ENCODE data around the gene OR10G2.

The OR10G2 gene

GRCh38 chr14:21634840-21635239 lies at the start of gene OR10G2:
Gene OR10G2 (minus strand): TSS chr14:21634940. CDS start chr14:21634842, 98 bp downstream.
- H3K4me1 ChIP-seq (ENCODE audit: insufficient read depth, low read length) = no peaks in the 10 kb centered on the region
- H3K27me3 ChIP-seq (ENCODE audit: control insufficient read depth in 1 of 2, insufficient read depth in 2 of 2, low read length in 2 of 2) = no peaks in the 10 kb centered on the region
- no peak within 1 kb of the TSS for H3K27ac ChIP-seq (ENCODE audit: low read depth, low read length)

GRCh38 chr14:21680072-21680471 lies 45.3 kb upstream of the OR10G2 start:
- Histone ChIP-seq H3K27me3 (ENCODE audit: control insufficient read depth in 1 of 2, insufficient read depth in 2 of 2, low read length in 2 of 2) (no peaks in the 10 kb centered on the region), H3K4me1 (ENCODE audit: insufficient read depth, low read length) (no peaks in the 10 kb centered on the region), H3K4me3 (ENCODE audit: low read depth in 1 of 2, low read length in 2 of 2) (no peak overlapping the region), H3K36me3 (ENCODE audit: insufficient read depth, low read length) (no peaks in the 10 kb centered on the region), H3K9me3 (ENCODE audit: low read length) (no peaks in the 10 kb centered on the region), H3K9ac (ENCODE audit: low read length) (no peak overlapping the region), H3K27ac (ENCODE audit: low read depth, low read length) (no peak overlapping the region)

More at GRCh38 chr14:21634840-21635239, at the start of gene OR10G2:
- H3K9me3 ChIP-seq (ENCODE audit: low read length) = no peaks in the 10 kb centered on the region
- no peaks in the 10 kb centered on the region for H3K36me3 ChIP-seq (ENCODE audit: insufficient read depth, low read length)
- no peak within 1 kb of the TSS for H3K9ac ChIP-seq (ENCODE audit: low read length)
- no peak within 1 kb of the TSS for H3K4me3 ChIP-seq (ENCODE audit: low read depth in 1 of 2, low read length in 2 of 2)

GRCh38 chr14:21675566-21675965 lies 40.8 kb upstream of the OR10G2 start:
- Histone ChIP-seq H3K27me3 (ENCODE audit: control insufficient read depth in 1 of 2, insufficient read depth in 2 of 2, low read length in 2 of 2) (no peaks in the 10 kb centered on the region), H3K4me1 (ENCODE audit: insufficient read depth, low read length) (no peaks in the 10 kb centered on the region), H3K9me3 (ENCODE audit: low read length) (no peaks in the 10 kb centered on the region), H3K36me3 (ENCODE audit: insufficient read depth, low read length) (no peaks in the 10 kb centered on the region), H3K4me3 (ENCODE audit: low read depth in 1 of 2, low read length in 2 of 2) (no peak overlapping the region), H3K9ac (ENCODE audit: low read length) (no peak overlapping the region), H3K27ac (ENCODE audit: low read depth, low read length) (no peak overlapping the region)

- Histone ChIP-seq H3K9ac (ENCODE audit: low read length) (no peak within 1 kb of the TSS), H3K4me3 (ENCODE audit: low read depth in 1 of 2, low read length in 2 of 2) (no peak within 1 kb of the TSS), H3K27ac (ENCODE audit: low read depth, low read length) (no peak within 1 kb of the TSS), H3K27me3 (ENCODE audit: control insufficient read depth in 1 of 2, insufficient read depth in 2 of 2, low read length in 2 of 2) (no peaks in the 10 kb centered on the region), H3K4me1 (ENCODE audit: insufficient read depth, low read length) (no peaks in the 10 kb centered on the region), H3K36me3 (ENCODE audit: insufficient read depth, low read length) (no peaks in the 10 kb centered on the region), H3K9me3 (ENCODE audit: low read length) (no peaks in the 10 kb centered on the region)
Observed at GRCh38 chr14:21673718-21674117, 39.0 kb upstream of the OR10G2 start, which contains the start of gene OR4E1. Gene OR4E1 (minus strand): TSS chr14:21673818. CDS start chr14:21670935, 2,883 bp downstream.

GRCh38 chr14:21672116-21672515 lies 37.4 kb upstream of the OR10G2 start:
- Histone ChIP-seq H3K4me3 (ENCODE audit: low read depth in 1 of 2, low read length in 2 of 2) (no peak overlapping the region), H3K27ac (ENCODE audit: low read depth, low read length) (no peak overlapping the region), H3K27me3 (ENCODE audit: control insufficient read depth in 1 of 2, insufficient read depth in 2 of 2, low read length in 2 of 2) (no peaks in the 10 kb centered on the region), H3K36me3 (ENCODE audit: insufficient read depth, low read length) (no peaks in the 10 kb centered on the region), H3K9me3 (ENCODE audit: low read length) (no peaks in the 10 kb centered on the region), H3K9ac (ENCODE audit: low read length) (no peak overlapping the region), H3K4me1 (ENCODE audit: insufficient read depth, low read length) (no peaks in the 10 kb centered on the region)

GRCh38 chr14:21671371-21671770 lies 36.6 kb upstream of the OR10G2 start:
- H3K9me3 ChIP-seq (ENCODE audit: low read length) = no peaks in the 10 kb centered on the region
- no peak overlapping the region for H3K4me3 ChIP-seq (ENCODE audit: low read depth in 1 of 2, low read length in 2 of 2)
- no peak overlapping the region for H3K9ac ChIP-seq (ENCODE audit: low read length)
- H3K27me3 ChIP-seq (ENCODE audit: control insufficient read depth in 1 of 2, insufficient read depth in 2 of 2, low read length in 2 of 2) = no peaks in the 10 kb centered on the region
- no peak overlapping the region for H3K27ac ChIP-seq (ENCODE audit: low read depth, low read length)
- H3K36me3 ChIP-seq (ENCODE audit: insufficient read depth, low read length) = no peaks in the 10 kb centered on the region
- no peaks in the 10 kb centered on the region for H3K4me1 ChIP-seq (ENCODE audit: insufficient read depth, low read length)

- Histone ChIP-seq H3K4me1 (ENCODE audit: insufficient read depth, low read length) (no peaks in the 10 kb centered on the region), H3K9ac (ENCODE audit: low read length) (no peak overlapping the region), H3K27ac (ENCODE audit: low read depth, low read length) (no peak overlapping the region)
Observed at GRCh38 chr14:21669284-21669683, 34.5 kb upstream of the OR10G2 start.

GRCh38 chr14:21668377-21668776 lies 33.6 kb upstream of the OR10G2 start:
- H3K9me3 ChIP-seq (ENCODE audit: low read length) = no peaks in the 10 kb centered on the region
- H3K36me3 ChIP-seq (ENCODE audit: insufficient read depth, low read length) = no peaks in the 10 kb centered on the region
- no peak overlapping the region for H3K4me3 ChIP-seq (ENCODE audit: low read depth in 1 of 2, low read length in 2 of 2)
- H3K27me3 ChIP-seq (ENCODE audit: control insufficient read depth in 1 of 2, insufficient read depth in 2 of 2, low read length in 2 of 2) = no peaks in the 10 kb centered on the region
- H3K9ac ChIP-seq (ENCODE audit: low read length) = no peak overlapping the region
- H3K4me1 ChIP-seq (ENCODE audit: insufficient read depth, low read length) = no peaks in the 10 kb centered on the region
- H3K27ac ChIP-seq (ENCODE audit: low read depth, low read length) = no peak overlapping the region

More at GRCh38 chr14:21669284-21669683, 34.5 kb upstream of the OR10G2 start:
- Histone ChIP-seq H3K4me3 (ENCODE audit: low read depth in 1 of 2, low read length in 2 of 2) (no peak overlapping the region), H3K9me3 (ENCODE audit: low read length) (no peaks in the 10 kb centered on the region), H3K27me3 (ENCODE audit: control insufficient read depth in 1 of 2, insufficient read depth in 2 of 2, low read length in 2 of 2) (no peaks in the 10 kb centered on the region), H3K36me3 (ENCODE audit: insufficient read depth, low read length) (no peaks in the 10 kb centered on the region)

- Histone ChIP-seq H3K4me3 (ENCODE audit: low read depth in 1 of 2, low read length in 2 of 2) (no peak overlapping the region), H3K9ac (ENCODE audit: low read length) (no peak overlapping the region), H3K9me3 (ENCODE audit: low read length) (no peaks in the 10 kb centered on the region), H3K36me3 (ENCODE audit: insufficient read depth, low read length) (no peaks in the 10 kb centered on the region), H3K27me3 (ENCODE audit: control insufficient read depth in 1 of 2, insufficient read depth in 2 of 2, low read length in 2 of 2) (no peaks in the 10 kb centered on the region), H3K27ac (ENCODE audit: low read depth, low read length) (no peak overlapping the region), H3K4me1 (ENCODE audit: insufficient read depth, low read length) (no peaks in the 10 kb centered on the region)
Observed at GRCh38 chr14:21656980-21657379, 22.2 kb upstream of the OR10G2 start.

GRCh38 chr14:21654215-21654614 lies 19.5 kb upstream of the OR10G2 start:
- Histone ChIP-seq H3K27me3 (ENCODE audit: control insufficient read depth in 1 of 2, insufficient read depth in 2 of 2, low read length in 2 of 2) (no peaks in the 10 kb centered on the region), H3K9me3 (ENCODE audit: low read length) (no peaks in the 10 kb centered on the region), H3K9ac (ENCODE audit: low read length) (no peak overlapping the region)

GRCh38 chr14:21653331-21653885 lies 18.7 kb upstream of the OR10G2 start, which contains the start of gene OR4E2:
Gene OR4E2 (plus strand): TSS chr14:21653835. CDS start chr14:21665083, 11,248 bp downstream.
- no peak within 1 kb of the TSS for H3K9ac ChIP-seq (ENCODE audit: low read length)
- H3K36me3 ChIP-seq (ENCODE audit: insufficient read depth, low read length) = no peaks in the 10 kb centered on the region
- H3K27ac ChIP-seq (ENCODE audit: low read depth, low read length) = no peak within 1 kb of the TSS
- no peaks in the 10 kb centered on the region for H3K27me3 ChIP-seq (ENCODE audit: control insufficient read depth in 1 of 2, insufficient read depth in 2 of 2, low read length in 2 of 2)
- no peaks in the 10 kb centered on the region for H3K9me3 ChIP-seq (ENCODE audit: low read length)
- H3K4me3 ChIP-seq (ENCODE audit: low read depth in 1 of 2, low read length in 2 of 2) = no peak within 1 kb of the TSS
- H3K4me1 ChIP-seq (ENCODE audit: insufficient read depth, low read length) = no peaks in the 10 kb centered on the region

More at GRCh38 chr14:21654215-21654614, 19.5 kb upstream of the OR10G2 start:
- H3K4me1 ChIP-seq (ENCODE audit: insufficient read depth, low read length) = no peaks in the 10 kb centered on the region
- no peak overlapping the region for H3K4me3 ChIP-seq (ENCODE audit: low read depth in 1 of 2, low read length in 2 of 2)
- no peaks in the 10 kb centered on the region for H3K36me3 ChIP-seq (ENCODE audit: insufficient read depth, low read length)
- H3K27ac ChIP-seq (ENCODE audit: low read depth, low read length) = no peak overlapping the region

- Histone ChIP-seq H3K4me1 (ENCODE audit: insufficient read depth, low read length) (no peaks in the 10 kb centered on the region), H3K27ac (ENCODE audit: low read depth, low read length) (no peak overlapping the region), H3K9me3 (ENCODE audit: low read length) (no peaks in the 10 kb centered on the region), H3K9ac (ENCODE audit: low read length) (no peak overlapping the region), H3K36me3 (ENCODE audit: insufficient read depth, low read length) (no peaks in the 10 kb centered on the region), H3K27me3 (ENCODE audit: control insufficient read depth in 1 of 2, insufficient read depth in 2 of 2, low read length in 2 of 2) (no peaks in the 10 kb centered on the region), H3K4me3 (ENCODE audit: low read depth in 1 of 2, low read length in 2 of 2) (no peak overlapping the region)
Observed at GRCh38 chr14:21652209-21652808, 17.6 kb upstream of the OR10G2 start.

Measured in muscle layer of colon (tissue), 2 donors.